Measurements from ENCODE around the gene TAF15. TPM values are rescaled to one million over a fixed set of nuclear protein-coding genes. Genes with fewer than 3 reads are reported as not detected.

Gene TAF15
- total and polyA plus RNA-seq, 10 of the 15 experiments (the other 5 are each of a cell fraction or from before 2014, with no cell fraction given): 9.5 to 259 (median 40.4) TPM

DNA sequence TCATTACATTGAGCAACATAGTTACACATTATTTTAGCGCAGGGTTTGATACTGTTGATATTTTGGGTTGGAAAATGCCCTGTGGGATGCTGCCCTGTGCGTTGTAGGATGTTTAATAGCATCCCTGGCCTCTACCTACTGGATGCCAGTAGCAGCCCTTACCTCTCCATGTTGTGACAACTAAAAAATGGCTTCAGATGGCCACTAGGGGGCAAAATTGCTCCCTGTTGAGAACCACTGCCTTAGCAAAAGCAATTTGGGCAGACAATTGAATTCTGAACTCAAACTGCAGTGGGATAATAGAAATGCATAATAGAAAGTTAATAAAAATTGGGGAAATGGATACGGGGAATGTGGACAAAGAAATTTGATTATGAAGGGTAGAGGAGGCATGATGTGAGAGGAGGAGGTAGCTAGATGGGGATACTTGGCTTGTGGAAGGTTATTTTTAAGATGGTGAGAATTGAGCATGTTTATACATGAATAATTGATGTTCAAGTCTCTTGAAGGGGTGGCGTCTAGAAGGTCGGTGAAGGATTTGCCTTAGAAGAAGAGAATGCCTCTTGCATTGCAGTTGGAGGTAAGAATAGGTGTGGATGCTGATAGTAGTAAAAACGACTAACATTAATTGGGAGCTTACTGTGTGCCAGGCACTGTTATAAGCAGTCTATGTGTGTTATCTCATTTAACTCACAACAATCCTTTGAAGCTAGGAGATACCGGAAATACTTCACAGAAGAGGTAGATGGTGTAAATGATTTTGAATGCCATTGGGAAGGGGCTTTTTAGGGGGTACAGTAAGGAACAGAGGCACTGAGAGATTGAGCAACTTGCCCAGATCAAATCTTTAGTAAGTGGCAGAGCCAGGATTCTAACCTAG lies 40.4 kb downstream of the TAF15 start:
- FAIRE-seq (no peak), ATAC-seq (peak; percentile 95)
- TF ChIP-seq IKZF1 (conservative IDR thresholded peaks at IDR 0.05) (no peak), TAF1 (IDR thresholded peaks at IDR 0.05; ENCODE audit: borderline replicate concordance, low read depth, low read length) (no peak), RELA (IDR thresholded peaks at IDR 0.05; ENCODE audit: borderline replicate concordance, partially characterized antibody) (no peak), ZNF207 (IDR thresholded peaks at IDR 0.05; ENCODE audit: borderline replicate concordance) (no peak), SIN3A (IDR thresholded peaks at IDR 0.05; ENCODE audit: low read depth, low read length) (no peak), NR2C2 (IDR thresholded peaks at IDR 0.05; ENCODE audit: borderline replicate concordance, control insufficient read depth, insufficient read length, low read depth) (no peak), CREB1 (IDR thresholded peaks at IDR 0.05; ENCODE audit: low read depth) (no peak), KDM1A (IDR thresholded peaks at IDR 0.05; ENCODE audit: borderline replicate concordance) (no peak), ZZZ3 (IDR thresholded peaks at IDR 0.05; ENCODE audit: control insufficient read depth, insufficient read length, low read depth) (no peak), IKZF2 (IDR thresholded peaks at IDR 0.05) (no peak), BCL11A (IDR thresholded peaks at IDR 0.05; ENCODE audit: low read depth, low read length) (no peak), FOS (IDR thresholded peaks at IDR 0.05; ENCODE audit: borderline replicate concordance, extremely low read depth, insufficient read length) (no peak), PAX5 (IDR thresholded peaks at IDR 0.05; ENCODE audit: borderline replicate concordance, low read depth, low read length) (no peak), CBX5 (IDR thresholded peaks at IDR 0.05; ENCODE audit: low read depth) (no peak)
- TF ChIP-seq, protein P1, sequence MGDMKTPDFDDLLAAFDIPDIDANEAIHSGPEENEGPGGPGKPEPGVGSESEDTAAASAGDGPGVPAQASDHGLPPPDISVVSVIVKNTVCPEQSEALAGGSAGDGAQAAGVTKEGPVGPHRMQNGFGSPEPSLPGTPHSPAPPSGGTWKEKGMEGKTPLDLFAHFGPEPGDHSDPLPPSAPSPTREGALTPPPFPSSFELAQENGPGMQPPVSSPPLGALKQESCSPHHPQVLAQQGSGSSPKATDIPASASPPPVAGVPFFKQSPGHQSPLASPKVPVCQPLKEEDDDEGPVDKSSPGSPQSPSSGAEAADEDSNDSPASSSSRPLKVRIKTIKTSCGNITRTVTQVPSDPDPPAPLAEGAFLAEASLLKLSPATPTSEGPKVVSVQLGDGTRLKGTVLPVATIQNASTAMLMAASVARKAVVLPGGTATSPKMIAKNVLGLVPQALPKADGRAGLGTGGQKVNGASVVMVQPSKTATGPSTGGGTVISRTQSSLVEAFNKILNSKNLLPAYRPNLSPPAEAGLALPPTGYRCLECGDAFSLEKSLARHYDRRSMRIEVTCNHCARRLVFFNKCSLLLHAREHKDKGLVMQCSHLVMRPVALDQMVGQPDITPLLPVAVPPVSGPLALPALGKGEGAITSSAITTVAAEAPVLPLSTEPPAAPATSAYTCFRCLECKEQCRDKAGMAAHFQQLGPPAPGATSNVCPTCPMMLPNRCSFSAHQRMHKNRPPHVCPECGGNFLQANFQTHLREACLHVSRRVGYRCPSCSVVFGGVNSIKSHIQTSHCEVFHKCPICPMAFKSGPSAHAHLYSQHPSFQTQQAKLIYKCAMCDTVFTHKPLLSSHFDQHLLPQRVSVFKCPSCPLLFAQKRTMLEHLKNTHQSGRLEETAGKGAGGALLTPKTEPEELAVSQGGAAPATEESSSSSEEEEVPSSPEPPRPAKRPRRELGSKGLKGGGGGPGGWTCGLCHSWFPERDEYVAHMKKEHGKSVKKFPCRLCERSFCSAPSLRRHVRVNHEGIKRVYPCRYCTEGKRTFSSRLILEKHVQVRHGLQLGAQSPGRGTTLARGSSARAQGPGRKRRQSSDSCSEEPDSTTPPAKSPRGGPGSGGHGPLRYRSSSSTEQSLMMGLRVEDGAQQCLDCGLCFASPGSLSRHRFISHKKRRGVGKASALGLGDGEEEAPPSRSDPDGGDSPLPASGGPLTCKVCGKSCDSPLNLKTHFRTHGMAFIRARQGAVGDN (IDR thresholded peaks at IDR 0.05): 0 out of 2 replicates have a peak, but pooled peaks have one; percentile 11
- TF ChIP-seq, protein P2, sequence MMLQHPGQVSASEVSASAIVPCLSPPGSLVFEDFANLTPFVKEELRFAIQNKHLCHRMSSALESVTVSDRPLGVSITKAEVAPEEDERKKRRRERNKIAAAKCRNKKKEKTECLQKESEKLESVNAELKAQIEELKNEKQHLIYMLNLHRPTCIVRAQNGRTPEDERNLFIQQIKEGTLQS (IDR thresholded peaks at IDR 0.05; ENCODE audit: borderline replicate concordance, extremely low read depth, low read depth, low read length): no peak
- TF ChIP-seq, protein P3, sequence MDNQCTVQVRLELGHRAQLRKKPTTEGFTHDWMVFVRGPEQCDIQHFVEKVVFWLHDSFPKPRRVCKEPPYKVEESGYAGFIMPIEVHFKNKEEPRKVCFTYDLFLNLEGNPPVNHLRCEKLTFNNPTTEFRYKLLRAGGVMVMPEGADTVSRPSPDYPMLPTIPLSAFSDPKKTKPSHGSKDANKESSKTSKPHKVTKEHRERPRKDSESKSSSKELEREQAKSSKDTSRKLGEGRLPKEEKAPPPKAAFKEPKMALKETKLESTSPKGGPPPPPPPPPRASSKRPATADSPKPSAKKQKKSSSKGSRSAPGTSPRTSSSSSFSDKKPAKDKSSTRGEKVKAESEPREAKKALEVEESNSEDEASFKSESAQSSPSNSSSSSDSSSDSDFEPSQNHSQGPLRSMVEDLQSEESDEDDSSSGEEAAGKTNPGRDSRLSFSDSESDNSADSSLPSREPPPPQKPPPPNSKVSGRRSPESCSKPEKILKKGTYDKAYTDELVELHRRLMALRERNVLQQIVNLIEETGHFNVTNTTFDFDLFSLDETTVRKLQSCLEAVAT (IDR thresholded peaks at IDR 0.05): 0 out of 2 replicates have a peak, but pooled peaks have one; percentile 40

More for the DNA sequence above, 40.4 kb downstream of the TAF15 start:
- Histone ChIP-seq H3K27me3 (replicated peaks in 1 of 2; ENCODE audit: control insufficient read depth in 2 of 2, insufficient read depth in 2 of 2, low read length in 1 of 2) (no peaks in the 10 kb centered on the region), H3K9me3 (replicated peaks; ENCODE audit: control insufficient read depth, insufficient read depth, low read length) (no peaks in the 10 kb centered on the region), H3K4me2 (ENCODE audit: control insufficient read depth, insufficient read depth) (no peak overlapping the region), H3K27ac (ENCODE audit: control insufficient read depth, insufficient read depth) (no peak overlapping the region), H3K4me3 (no peak overlapping the region), H4K20me1 (ENCODE audit: control insufficient read depth, insufficient read depth) (no peaks in the 10 kb centered on the region), H3K36me3 (ENCODE audit: control insufficient read depth in 2 of 2, insufficient read depth in 2 of 2, low read length in 1 of 2) (peaks cover 6 to 18% of the 10 kb centered on the region in 2 experiments), H3K4me1 (ENCODE audit: control insufficient read depth, insufficient read depth, low read length) (no peaks in the 10 kb centered on the region), H3K79me2 (ENCODE audit: control insufficient read depth, insufficient read depth, low read length) (no peaks in the 10 kb centered on the region), H2AFZ (ENCODE audit: control insufficient read depth, low read depth, low read length) (no peak overlapping the region), H3K9ac (ENCODE audit: control insufficient read depth, insufficient read depth, low read length) (no peak overlapping the region)
- in situ Hi-C loops (cut with MboI): no loop called here
- CTCF ChIA-PET: interaction anchor here (0.8 to 4.7 kb wide), 43 partner anchors 9 to 636 kb away, joined by 3 to 38 read pairs (median 4); partner anchors contain the start of genes CCL3, LYZL6 and RDM1
- WGBS (ENCODE audit: insufficient coverage, insufficient replicate concordance, low lambda C conversion rate, missing lambda C conversion rate): 61% methylated on average over 7 of the region's 7 CpGs
- no TSS peak for BruUV-seq (replicated peaks)
- SMC1A ChIA-PET (ENCODE audit: uncharacterized antibody, unreplicated experiment): interaction anchor here (0.5 to 6.6 kb wide), 26 partner anchors 11 to 1382 kb away, joined by 3 to 33 read pairs (median 4); partner anchors contain the start of genes CCL5, LYZL6 and RDM1
- intact Hi-C loops (cut with micrococcal nuclease; ENCODE audit: unreplicated experiment): loop anchor here (1.0 to 5.0 kb wide), 3 partner anchors 83 to 300 kb away; partner anchors contain the start of gene RDM1
- DNase-seq (ENCODE audit: low read depth, low spot score): peak; percentile 20
- POLR2A ChIA-PET: interaction anchor here (0.6 to 1.0 kb wide), 2 partner anchors 61 to 97 kb away, joined by 3 read pairs; no protein-coding TSS in a partner anchor
- RAD21 ChIA-PET (ENCODE audit: unreplicated experiment): interaction anchor here (0.6 to 3.3 kb wide), 12 partner anchors 23 to 299 kb away, joined by 3 to 19 read pairs (median 5); partner anchors contain the start of genes CCL5 and RDM1

Measured in GM12878 (cell line).